SK-N-SH (cell line): Measurements from ENCODE around the gene SLC25A27. TPM values are rescaled to one million over a fixed set of nuclear protein-coding genes. Genes with fewer than 3 reads are reported as not detected.

Experiments used
- CTCF ChIA-PET: fragments of 300-600, 350-600 bp; formaldehyde crosslinking; extraction: SDS; loops from one replicate; lab custom pipeline; 2021; lab: Yijun Ruan, JAX
- POLR2A ChIA-PET: fragments of 350-600 bp; sonication (Branson Sonifier 250); formaldehyde crosslinking; extraction: SDS; loops from one replicate; lab custom pipeline; 2020; ENCODE audit warnings: antibody characterized with exemption, inconsistent platforms; lab: Yijun Ruan, JAX
- DNase-seq: peaks from one replicate; pipeline ENCODE4 v3.0.0; 2012
- H2AFZ ChIP-seq: fragments of 200-600 bp; sonication (generic); 2 replicates; pipeline ENCODE4 v1.8.1; 2016; ENCODE audit warnings: antibody characterized with exemption, mild to moderate bottlenecking, low read depth
- H3F3A ChIP-seq: fragments of 200-600 bp; sonication (generic); replicated peaks from 2 replicates; pipeline ENCODE3; 2016; ENCODE audit warnings: antibody characterized with exemption, mild to moderate bottlenecking; ENCODE audit not compliant: insufficient read depth
- H3K27ac ChIP-seq, 2 experiments: fragments of 200-500 bp in 1 of 2; fragments of 200-600 bp in 1 of 2; sonication (Bioruptor generic) in 1 of 2; sonication (generic), shearing (Covaris generic) in 1 of 2; 2 replicates each; pipeline versions ENCODE4 v1.5.1 to v1.6.1; 2014 to 2016; ENCODE audit warnings: low read depth in 2 of 2, inconsistent platforms in 1 of 2, low read length in 1 of 2, mild to moderate bottlenecking in 1 of 2, mixed read lengths in 1 of 2
- H3K27me3 ChIP-seq: fragments of 200-600 bp; sonication (generic), shearing (Covaris generic); 2 replicates; pipeline ENCODE4 v1.6.1; 2016; ENCODE audit warnings: mixed run types; ENCODE audit not compliant: insufficient read depth
- H3K36me3 ChIP-seq, 2 experiments: fragments of 200-500 bp in 1 of 2; fragments of 200-600 bp in 1 of 2; sonication (Bioruptor generic) in 1 of 2; sonication (generic) in 1 of 2; replicated peaks in 1 of 2; 2 replicates each; pipeline versions ENCODE3 to v1.5.1; 2014 to 2016; ENCODE audit warnings: low read length in 1 of 2, mild to moderate bottlenecking in 1 of 2; ENCODE audit not compliant: insufficient read depth in 2 of 2, control insufficient read depth in 1 of 2
- H3K4me1 ChIP-seq, 2 experiments: fragments of 200-500 bp in 1 of 2; fragments of 200-600 bp in 1 of 2; sonication (Bioruptor generic) in 1 of 2; sonication (generic), shearing (Covaris generic) in 1 of 2; 2 replicates each; pipeline versions ENCODE4 v1.5.1 to v1.6.1; 2014 to 2016; ENCODE audit warnings: low read depth in 1 of 2, low read length in 1 of 2, mixed run types in 1 of 2; ENCODE audit not compliant: insufficient read depth in 2 of 2, control insufficient read depth in 1 of 2
- H3K4me2 ChIP-seq: fragments of 200-600 bp; sonication (generic), shearing (Covaris generic); 2 replicates; pipeline ENCODE4 v1.6.1; 2017; ENCODE audit warnings: mixed run types
- H3K4me3 ChIP-seq, 2 experiments: fragments of 200-500 bp in 1 of 2; fragments of 200-600 bp in 1 of 2; sonication (Bioruptor generic) in 1 of 2; sonication (generic), shearing (Covaris generic) in 1 of 2; 2 replicates each; pipeline versions ENCODE4 v1.5.1 to v1.8.1; 2014 to 2016; ENCODE audit warnings: low read depth in 2 of 2, inconsistent platforms in 1 of 2, low read length in 1 of 2, mild to moderate bottlenecking in 1 of 2, mixed read lengths in 1 of 2, moderate library complexity in 1 of 2
- H3K79me2 ChIP-seq: fragments of 200-600 bp; sonication (generic); 2 replicates; pipeline ENCODE4 v1.8.1; 2017; ENCODE audit warnings: mild to moderate bottlenecking; ENCODE audit not compliant: insufficient read depth
- H3K9ac ChIP-seq: fragments of 200-600 bp; sonication (generic); 2 replicates; pipeline ENCODE4 v1.6.1; 2017; ENCODE audit warnings: mixed run types
- H3K9me2 ChIP-seq: fragments of 200-600 bp; sonication (generic); 2 replicates; pipeline ENCODE4 v1.6.1; 2017; ENCODE audit warnings: mixed run types
- H3K9me3 ChIP-seq: fragments of 200-600 bp; sonication (generic); 2 replicates; pipeline ENCODE4 v1.6.1; 2017; ENCODE audit warnings: mixed run types, mild to moderate bottlenecking, moderate library complexity
- H4K20me1 ChIP-seq: fragments of 200-600 bp; sonication (generic); 2 replicates; pipeline ENCODE4 v1.6.1; 2017; ENCODE audit warnings: mild to moderate bottlenecking, mixed run types; ENCODE audit not compliant: insufficient read depth
- CTCF ChIP-seq: fragments of 200-600 bp; sonication (generic); IDR thresholded peaks from 2 replicates; pipeline ENCODE4 v1.6.1; 2017; ENCODE audit warnings: antibody characterized with exemption, mild to moderate bottlenecking, moderate library complexity
- EP300 ChIP-seq, 2 experiments: IDR thresholded peaks; 2 replicates each; pipeline versions ENCODE4 v1.4.0 to v1.6.1; 2012; ENCODE audit warnings: borderline replicate concordance in 1 of 2, low read depth in 1 of 2, low read length in 1 of 2
- EZH2phosphoT487 ChIP-seq: fragments of 200-600 bp; sonication (generic); IDR thresholded peaks from 2 replicates; pipeline ENCODE4 v1.6.1; 2017; ENCODE audit warnings: low read depth, mixed run types, mild to moderate bottlenecking, antibody characterized with exemption, moderate library complexity, borderline replicate concordance
- FOSL2 ChIP-seq: IDR thresholded peaks from 2 replicates; pipeline ENCODE4 v1.4.0; 2012; ENCODE audit warnings: low read depth, mild to moderate bottlenecking, moderate library complexity, borderline replicate concordance
- MEF2A ChIP-seq: IDR thresholded peaks from 2 replicates; pipeline ENCODE4 v1.4.0; 2012; ENCODE audit warnings: low read depth, borderline replicate concordance
- MXI1 ChIP-seq: IDR thresholded peaks from 2 replicates; pipeline ENCODE4 v1.6.1; 2012; ENCODE audit warnings: mild to moderate bottlenecking, low read depth, low read length, improper control_type of control experiment
- NFIC ChIP-seq: IDR thresholded peaks from 2 replicates; pipeline ENCODE4 v1.4.0; 2012; ENCODE audit warnings: borderline replicate concordance
- POLR2AphosphoS5 ChIP-seq: IDR thresholded peaks from 2 replicates; pipeline ENCODE4 v1.6.1; 2012; ENCODE audit warnings: low read depth, low read length
- RAD21 ChIP-seq: IDR thresholded peaks from 2 replicates; pipeline ENCODE4 v1.6.1; 2012; ENCODE audit warnings: mild to moderate bottlenecking, low read length
- RCOR1 ChIP-seq: fragments of 150-350 bp; IDR thresholded peaks from 2 replicates; pipeline ENCODE4 v1.6.1; 2017; ENCODE audit warnings: antibody characterized with exemption, low read length
- RXRA ChIP-seq: IDR thresholded peaks from 2 replicates; pipeline ENCODE4 v1.4.0; 2012; ENCODE audit warnings: low read depth, mild to moderate bottlenecking, borderline replicate concordance
- SMC3 ChIP-seq: IDR thresholded peaks from 2 replicates; pipeline ENCODE4 v1.6.1; 2012; ENCODE audit warnings: low read depth, low read length, improper control_type of control experiment
- TAF1 ChIP-seq: IDR thresholded peaks from 2 replicates; pipeline ENCODE4 v1.6.1; 2012; ENCODE audit warnings: low read depth, mild to moderate bottlenecking, low read length, moderate library complexity, borderline replicate concordance
- USF2 ChIP-seq: fragments of 150-350 bp; IDR thresholded peaks from 2 replicates; pipeline ENCODE4 v1.6.1; 2017; ENCODE audit warnings: antibody characterized with exemption, low read length, low read depth, borderline replicate concordance
- WGBS: methylation state at CpG from one replicate; pipeline ENCODE4 v1.1.6; 2017; ENCODE audit warnings: low lambda C conversion rate; 5-methylcytosine and 5-hydroxymethylcytosine counted together
- polyA plus RNA-seq, 3 experiments: library from polyadenylated mRNA; depleted of rRNA; stranded (reverse); fragments of >200 nt; gene quantifications; 2 replicates each; pipeline ENCODE4 v1.2.3, GENCODE V29; 2012
- TF ChIP-seq, protein P1 (sequence below): IDR thresholded peaks from 2 replicates; pipeline ENCODE4 v1.6.1; 2012; ENCODE audit warnings: mild to moderate bottlenecking, low read depth, low read length, moderate library complexity
- TF ChIP-seq, protein P2 (sequence below): IDR thresholded peaks from 2 replicates; pipeline ENCODE4 v1.4.0; 2012; ENCODE audit warnings: low read depth, borderline replicate concordance
- TF ChIP-seq, protein P3 (sequence below): IDR thresholded peaks from 2 replicates; pipeline ENCODE4; 2012

Gene SLC25A27
- polyA plus RNA-seq, 1 of the 3 experiments (the other 2 are of a cell fraction), result 0.66 TPM

- DNase-seq, result no peak
- no peaks in the 10 kb centered on the region for H3K27me3 ChIP-seq
- H3K4me2 ChIP-seq, result no peak overlapping the region
- no peaks in the 10 kb centered on the region for H4K20me1 ChIP-seq
- H2AFZ ChIP-seq, result no peak overlapping the region
- no peaks in the 10 kb centered on the region for H3K4me1 ChIP-seq
- no peak overlapping the region for H3K27ac ChIP-seq
- no peak overlapping the region for H3K4me3 ChIP-seq
- CTCF ChIA-PET, result no interaction called here
- no peaks in the 10 kb centered on the region for H3F3A ChIP-seq
- TF ChIP-seq SMC3 (no peak), RXRA (no peak), RAD21 (no peak), POLR2AphosphoS5 (no peak), CTCF (no peak), MXI1 (no peak), EZH2phosphoT487 (no peak)
- TF ChIP-seq, protein P1, sequence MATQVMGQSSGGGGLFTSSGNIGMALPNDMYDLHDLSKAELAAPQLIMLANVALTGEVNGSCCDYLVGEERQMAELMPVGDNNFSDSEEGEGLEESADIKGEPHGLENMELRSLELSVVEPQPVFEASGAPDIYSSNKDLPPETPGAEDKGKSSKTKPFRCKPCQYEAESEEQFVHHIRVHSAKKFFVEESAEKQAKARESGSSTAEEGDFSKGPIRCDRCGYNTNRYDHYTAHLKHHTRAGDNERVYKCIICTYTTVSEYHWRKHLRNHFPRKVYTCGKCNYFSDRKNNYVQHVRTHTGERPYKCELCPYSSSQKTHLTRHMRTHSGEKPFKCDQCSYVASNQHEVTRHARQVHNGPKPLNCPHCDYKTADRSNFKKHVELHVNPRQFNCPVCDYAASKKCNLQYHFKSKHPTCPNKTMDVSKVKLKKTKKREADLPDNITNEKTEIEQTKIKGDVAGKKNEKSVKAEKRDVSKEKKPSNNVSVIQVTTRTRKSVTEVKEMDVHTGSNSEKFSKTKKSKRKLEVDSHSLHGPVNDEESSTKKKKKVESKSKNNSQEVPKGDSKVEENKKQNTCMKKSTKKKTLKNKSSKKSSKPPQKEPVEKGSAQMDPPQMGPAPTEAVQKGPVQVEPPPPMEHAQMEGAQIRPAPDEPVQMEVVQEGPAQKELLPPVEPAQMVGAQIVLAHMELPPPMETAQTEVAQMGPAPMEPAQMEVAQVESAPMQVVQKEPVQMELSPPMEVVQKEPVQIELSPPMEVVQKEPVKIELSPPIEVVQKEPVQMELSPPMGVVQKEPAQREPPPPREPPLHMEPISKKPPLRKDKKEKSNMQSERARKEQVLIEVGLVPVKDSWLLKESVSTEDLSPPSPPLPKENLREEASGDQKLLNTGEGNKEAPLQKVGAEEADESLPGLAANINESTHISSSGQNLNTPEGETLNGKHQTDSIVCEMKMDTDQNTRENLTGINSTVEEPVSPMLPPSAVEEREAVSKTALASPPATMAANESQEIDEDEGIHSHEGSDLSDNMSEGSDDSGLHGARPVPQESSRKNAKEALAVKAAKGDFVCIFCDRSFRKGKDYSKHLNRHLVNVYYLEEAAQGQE, result no peak
- TF ChIP-seq, protein P2, sequence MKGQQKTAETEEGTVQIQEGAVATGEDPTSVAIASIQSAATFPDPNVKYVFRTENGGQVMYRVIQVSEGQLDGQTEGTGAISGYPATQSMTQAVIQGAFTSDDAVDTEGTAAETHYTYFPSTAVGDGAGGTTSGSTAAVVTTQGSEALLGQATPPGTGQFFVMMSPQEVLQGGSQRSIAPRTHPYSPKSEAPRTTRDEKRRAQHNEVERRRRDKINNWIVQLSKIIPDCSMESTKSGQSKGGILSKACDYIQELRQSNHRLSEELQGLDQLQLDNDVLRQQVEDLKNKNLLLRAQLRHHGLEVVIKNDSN, result no peak
- TF ChIP-seq, all 33 proteins: peak for 0
- Histone ChIP-seq H3K9ac (no peak overlapping the region), H3K79me2 (no peaks in the 10 kb centered on the region), H3K36me3 (no peaks in the 10 kb centered on the region), H3K9me3 (no peaks in the 10 kb centered on the region), H3K9me2 (no peaks in the 10 kb centered on the region)
- WGBS, result 39% methylated on average over 2 of the region's 2 CpGs
- POLR2A ChIA-PET, result no interaction called here
Observed at GRCh38 chr6:46667377-46667776, 14.6 kb downstream of the SLC25A27 start.

- CTCF ChIA-PET, result interaction anchor here (0.7 kb wide), 2 partner anchors 8 to 9 kb away, joined by 3 read pairs; no protein-coding TSS in a partner anchor
- TF ChIP-seq CTCF, result no peak
- no peak for TF ChIP-seq TAF1
- no peak for TF ChIP-seq RAD21
- no peak for TF ChIP-seq MEF2A
- TF ChIP-seq NFIC, result no peak
- TF ChIP-seq FOSL2, result no peak
- no peak for TF ChIP-seq USF2
- TF ChIP-seq, protein P3, sequence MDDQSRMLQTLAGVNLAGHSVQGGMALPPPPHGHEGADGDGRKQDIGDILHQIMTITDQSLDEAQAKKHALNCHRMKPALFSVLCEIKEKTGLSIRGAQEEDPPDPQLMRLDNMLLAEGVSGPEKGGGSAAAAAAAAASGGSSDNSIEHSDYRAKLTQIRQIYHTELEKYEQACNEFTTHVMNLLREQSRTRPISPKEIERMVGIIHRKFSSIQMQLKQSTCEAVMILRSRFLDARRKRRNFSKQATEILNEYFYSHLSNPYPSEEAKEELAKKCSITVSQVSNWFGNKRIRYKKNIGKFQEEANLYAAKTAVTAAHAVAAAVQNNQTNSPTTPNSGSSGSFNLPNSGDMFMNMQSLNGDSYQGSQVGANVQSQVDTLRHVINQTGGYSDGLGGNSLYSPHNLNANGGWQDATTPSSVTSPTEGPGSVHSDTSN, result no peak
- no peak for TF ChIP-seq EP300 (IDR thresholded peaks at IDR 0.05; ENCODE audit: borderline replicate concordance in 1 of 2, low read depth in 1 of 2, low read length in 1 of 2)
- no peak for TF ChIP-seq RCOR1
Observed at GRCh38 chr6:46674410-46674809, 21.6 kb downstream of the SLC25A27 start.

More at GRCh38 chr6:46674410-46674809, 21.6 kb downstream of the SLC25A27 start:
- Histone ChIP-seq H3K27me3 (no peaks in the 10 kb centered on the region), H4K20me1 (no peaks in the 10 kb centered on the region), H3K9ac (no peak overlapping the region), H3K9me3 (no peaks in the 10 kb centered on the region), H3K4me1 (no peaks in the 10 kb centered on the region), H3F3A (no peaks in the 10 kb centered on the region), H3K36me3 (no peaks in the 10 kb centered on the region), H2AFZ (no peak overlapping the region), H3K79me2 (no peaks in the 10 kb centered on the region), H3K27ac (no peak overlapping the region), H3K4me3 (no peak overlapping the region), H3K9me2 (no peaks in the 10 kb centered on the region), H3K4me2 (no peak overlapping the region)
- DNase-seq, result no peak
- WGBS, result 23% methylated on average over 1 of the region's 1 CpG
- POLR2A ChIA-PET, result no interaction called here
